ENCODE measurements around the gene FAM163A.

- TF ChIP-seq SP1 (IDR thresholded peaks at IDR 0.05) (no peak), SUZ12 (IDR thresholded peaks at IDR 0.05) (no peak), ZNF384 (IDR thresholded peaks at IDR 0.05) (no peak), FOXA1 (IDR thresholded peaks at IDR 0.05) (no peak), BHLHE40 (IDR thresholded peaks at IDR 0.05; ENCODE audit: borderline replicate concordance) (no peak), LEF1 (IDR thresholded peaks at IDR 0.05; ENCODE audit: borderline replicate concordance) (no peak), TARDBP (IDR thresholded peaks at IDR 0.05) (no peak), HDGF (IDR thresholded peaks at IDR 0.05; ENCODE audit: borderline replicate concordance) (no peak), ARNT (IDR thresholded peaks at IDR 0.05) (no peak), ELF4 (IDR thresholded peaks at IDR 0.05) (no peak), CTBP1 (IDR thresholded peaks at IDR 0.05; ENCODE audit: borderline replicate concordance) (no peak), FOXK2 (IDR thresholded peaks at IDR 0.05) (no peak), FOXM1 (IDR thresholded peaks at IDR 0.05; ENCODE audit: borderline replicate concordance) (no peak)
- TF ChIP-seq, protein P1, sequence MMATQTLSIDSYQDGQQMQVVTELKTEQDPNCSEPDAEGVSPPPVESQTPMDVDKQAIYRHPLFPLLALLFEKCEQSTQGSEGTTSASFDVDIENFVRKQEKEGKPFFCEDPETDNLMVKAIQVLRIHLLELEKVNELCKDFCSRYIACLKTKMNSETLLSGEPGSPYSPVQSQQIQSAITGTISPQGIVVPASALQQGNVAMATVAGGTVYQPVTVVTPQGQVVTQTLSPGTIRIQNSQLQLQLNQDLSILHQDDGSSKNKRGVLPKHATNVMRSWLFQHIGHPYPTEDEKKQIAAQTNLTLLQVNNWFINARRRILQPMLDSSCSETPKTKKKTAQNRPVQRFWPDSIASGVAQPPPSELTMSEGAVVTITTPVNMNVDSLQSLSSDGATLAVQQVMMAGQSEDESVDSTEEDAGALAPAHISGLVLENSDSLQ (IDR thresholded peaks at IDR 0.05): no peak
These were observed 24.9 kb downstream of the FAM163A start for GRCh38 chr1:179767996-179768395.
